ENCODE data around the gene GPR12. TPM values are rescaled to one million over a fixed set of nuclear protein-coding genes. Genes with fewer than 3 reads are reported as not detected.

GPR12 gene
- polyA plus RNA-seq, 1 donor from 2014 or later: 6.7 TPM

DNA sequence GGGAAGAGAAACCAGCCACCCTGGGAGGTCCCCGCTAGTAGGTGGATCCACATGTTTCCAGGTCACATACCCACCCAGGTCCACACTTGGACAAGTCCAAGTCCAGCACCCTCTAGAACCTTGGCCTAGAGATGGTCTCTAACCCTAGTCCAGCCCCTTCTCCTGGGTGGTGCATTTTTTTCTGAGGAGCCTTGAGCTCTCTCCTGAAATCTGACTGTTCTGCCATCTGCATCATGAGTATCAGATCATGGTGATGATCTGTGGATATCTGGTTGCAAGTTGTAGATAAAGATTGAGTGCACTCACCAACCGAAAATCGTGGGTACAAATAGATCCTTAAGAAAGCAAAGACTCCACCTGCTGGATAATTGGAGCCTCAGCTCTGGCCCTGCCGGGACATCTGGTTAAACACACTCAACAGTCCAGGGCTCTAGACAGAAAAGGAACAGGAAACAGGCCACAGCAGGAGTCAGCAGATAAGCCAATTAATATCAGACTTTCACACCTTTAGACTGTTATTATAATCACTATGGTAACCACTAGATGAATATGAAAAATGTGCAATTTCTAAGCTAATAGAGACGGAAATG lies 41.1 kb downstream of the GPR12 start:
- Histone ChIP-seq H3K36me3 (ENCODE audit: insufficient read depth, low read length) (no peaks in the 10 kb centered on the region), H4K20me1 (ENCODE audit: insufficient read depth) (no peaks in the 10 kb centered on the region), H3K9ac (ENCODE audit: low read length) (no peak overlapping the region), H3F3A (ENCODE audit: insufficient read depth, low read length, poor library complexity, severe bottlenecking) (no peaks in the 10 kb centered on the region), H3K9me3 (ENCODE audit: low read length) (no peaks in the 10 kb centered on the region), H2AFZ (ENCODE audit: low read depth, low read length) (no peak overlapping the region), H3K4me2 (ENCODE audit: low read length) (no peak overlapping the region), H3K27me3 (ENCODE audit: insufficient read depth, low read depth, low read length) (no peaks in the 10 kb centered on the region), H3K4me3 (ENCODE audit: low read length) (no peak overlapping the region), H3K27ac (ENCODE audit: low read length) (no peak overlapping the region), H3K79me2 (replicated peaks; ENCODE audit: insufficient read depth, low read length) (no peaks in the 10 kb centered on the region), H3K9me2 (ENCODE audit: insufficient read depth, low read length) (no peaks in the 10 kb centered on the region)
- TF ChIP-seq MXI1 (conservative IDR thresholded peaks at IDR 0.05; ENCODE audit: poor library complexity, severe bottlenecking) (no peak), EZH2 (IDR thresholded peaks at IDR 0.05; ENCODE audit: borderline replicate concordance, insufficient read depth, low read length, poor library complexity, severe bottlenecking) (no peak), EP300 (conservative IDR thresholded peaks at IDR 0.05; ENCODE audit: poor library complexity, severe bottlenecking) (no peak), RAD21 (conservative IDR thresholded peaks at IDR 0.05) (no peak), TAF1 (IDR thresholded peaks at IDR 0.05; ENCODE audit: low read depth) (no peak)
- TF ChIP-seq, protein P1, sequence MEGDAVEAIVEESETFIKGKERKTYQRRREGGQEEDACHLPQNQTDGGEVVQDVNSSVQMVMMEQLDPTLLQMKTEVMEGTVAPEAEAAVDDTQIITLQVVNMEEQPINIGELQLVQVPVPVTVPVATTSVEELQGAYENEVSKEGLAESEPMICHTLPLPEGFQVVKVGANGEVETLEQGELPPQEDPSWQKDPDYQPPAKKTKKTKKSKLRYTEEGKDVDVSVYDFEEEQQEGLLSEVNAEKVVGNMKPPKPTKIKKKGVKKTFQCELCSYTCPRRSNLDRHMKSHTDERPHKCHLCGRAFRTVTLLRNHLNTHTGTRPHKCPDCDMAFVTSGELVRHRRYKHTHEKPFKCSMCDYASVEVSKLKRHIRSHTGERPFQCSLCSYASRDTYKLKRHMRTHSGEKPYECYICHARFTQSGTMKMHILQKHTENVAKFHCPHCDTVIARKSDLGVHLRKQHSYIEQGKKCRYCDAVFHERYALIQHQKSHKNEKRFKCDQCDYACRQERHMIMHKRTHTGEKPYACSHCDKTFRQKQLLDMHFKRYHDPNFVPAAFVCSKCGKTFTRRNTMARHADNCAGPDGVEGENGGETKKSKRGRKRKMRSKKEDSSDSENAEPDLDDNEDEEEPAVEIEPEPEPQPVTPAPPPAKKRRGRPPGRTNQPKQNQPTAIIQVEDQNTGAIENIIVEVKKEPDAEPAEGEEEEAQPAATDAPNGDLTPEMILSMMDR (IDR thresholded peaks at IDR 0.05; ENCODE audit: poor library complexity, severe bottlenecking): no peak

GRCh38 chr13:26718872-26719271 lies 41.7 kb downstream of the GPR12 start:
- no peaks in the 10 kb centered on the region for H3K9me2 ChIP-seq (ENCODE audit: insufficient read depth, low read length)
- no peaks in the 10 kb centered on the region for H3K9me3 ChIP-seq (ENCODE audit: low read length)
- no peak overlapping the region for H3K4me2 ChIP-seq (ENCODE audit: low read length)

More at GRCh38 chr13:26718872-26719271, 41.7 kb downstream of the GPR12 start:
- no peak for TF ChIP-seq EZH2 (IDR thresholded peaks at IDR 0.05; ENCODE audit: borderline replicate concordance, insufficient read depth, low read length, poor library complexity, severe bottlenecking)
- TF ChIP-seq POLR2AphosphoS5 (IDR thresholded peaks at IDR 0.05): no peak
- TF ChIP-seq EP300 (conservative IDR thresholded peaks at IDR 0.05; ENCODE audit: poor library complexity, severe bottlenecking): no peak
- TF ChIP-seq MXI1 (conservative IDR thresholded peaks at IDR 0.05; ENCODE audit: poor library complexity, severe bottlenecking): no peak
- TF ChIP-seq REST (IDR thresholded peaks at IDR 0.05; ENCODE audit: borderline replicate concordance): no peak
- no peak for TF ChIP-seq SMC3 (conservative IDR thresholded peaks at IDR 0.05; ENCODE audit: poor library complexity)
- TF ChIP-seq RAD21 (conservative IDR thresholded peaks at IDR 0.05): no peak
- TF ChIP-seq TAF1 (IDR thresholded peaks at IDR 0.05; ENCODE audit: low read depth): no peak
- TF ChIP-seq, protein P1 (IDR thresholded peaks at IDR 0.05; ENCODE audit: poor library complexity, severe bottlenecking): no peak
- Histone ChIP-seq H3K36me3 (ENCODE audit: insufficient read depth, low read length) (no peaks in the 10 kb centered on the region), H3K9ac (ENCODE audit: low read length) (no peak overlapping the region), H4K20me1 (ENCODE audit: insufficient read depth) (no peaks in the 10 kb centered on the region), H3K79me2 (replicated peaks; ENCODE audit: insufficient read depth, low read length) (no peaks in the 10 kb centered on the region), H3F3A (ENCODE audit: insufficient read depth, low read length, poor library complexity, severe bottlenecking) (no peaks in the 10 kb centered on the region), H2AFZ (ENCODE audit: low read depth, low read length) (no peak overlapping the region), H3K27me3 (ENCODE audit: insufficient read depth, low read depth, low read length) (no peaks in the 10 kb centered on the region), H3K4me3 (ENCODE audit: low read length) (no peak overlapping the region), H3K27ac (ENCODE audit: low read length) (no peak overlapping the region)
